Suppressor macrophage treated with lipopolysaccharide for 1 hour (primary cell): ENCODE results near the gene UBAC1.
"Not testable (repeated sequence)": the region's sequence is repeated elsewhere in the genome, so short reads cannot be mapped to it uniquely, and the experiment has no call there.

ENCODE experiments used
- DNase-seq, 3 donors: peaks; one replicate each; pipeline ENCODE4 v3.0.0-alpha.2; 2020 to 2022

UBAC1 gene

GRCh38 chr9:135933114-135933513, 28.1 kb downstream of the UBAC1 start:
- no peak for DNase-seq

GRCh38 chr9:135932656-135933055, 28.5 kb downstream of the UBAC1 start:
- no peak for DNase-seq

GRCh38 chr9:135931349-135931820, 29.8 kb downstream of the UBAC1 start:
- DNase-seq = no peak

GRCh38 chr9:135930446-135931345, 30.5 kb downstream of the UBAC1 start:
- DNase-seq = no peak

GRCh38 chr9:135929656-135930445, 31.3 kb downstream of the UBAC1 start:
- no peak for DNase-seq

- no peak for DNase-seq
Observed at GRCh38 chr9:135928731-135929655, 32.2 kb downstream of the UBAC1 start.

GRCh38 chr9:135928074-135928730, 33.0 kb downstream of the UBAC1 start:
- DNase-seq = no peak

GRCh38 chr9:135927195-135928013, 33.8 kb downstream of the UBAC1 start:
- no peak for DNase-seq

GRCh38 chr9:135926402-135927194, 34.6 kb downstream of the UBAC1 start:
- DNase-seq = peak; percentile 97

GRCh38 chr9:135925496-135926133, 35.6 kb downstream of the UBAC1 start:
- DNase-seq = peak; percentile 23 to 61 (median 45)

GRCh38 chr9:135924628-135925338, 36.4 kb downstream of the UBAC1 start:
- no peak for DNase-seq

GRCh38 chr9:135923508-135923907, 37.7 kb downstream of the UBAC1 start:
- DNase-seq = no peak

- DNase-seq = no peak
Observed at GRCh38 chr9:135921749-135922310, 39.3 kb downstream of the UBAC1 start.

GRCh38 chr9:135920973-135921585, 40.1 kb downstream of the UBAC1 start:
- no peak for DNase-seq

GRCh38 chr9:135920256-135920930, 40.8 kb downstream of the UBAC1 start:
- DNase-seq = no peak

GRCh38 chr9:135919318-135919890, 41.8 kb downstream of the UBAC1 start:
- DNase-seq = no peak

GRCh38 chr9:135916227-135916626, 44.9 kb downstream of the UBAC1 start:
- not testable (repeated sequence) for DNase-seq
